Thyroid gland (tissue), 4 donors: ENCODE measurements around the gene LYRM2.

Source experiments
- CTCF ChIP-seq, 6 experiments: fragments of 200-600 bp in 3 of 6; fragments of 450-650 bp in 3 of 6; sonication (generic) in 3 of 6; IDR thresholded peaks; one replicate each; pipeline ENCODE4 v1.5.1; 2016 to 2019; ENCODE audit warnings: antibody characterized with exemption in 6 of 6, mild to moderate bottlenecking in 2 of 6, inconsistent platforms in 1 of 6, moderate library complexity in 1 of 6
- POLR2A ChIP-seq, 2 donors: fragments of 450-650 bp; IDR thresholded peaks; one replicate each; pipeline ENCODE4 v1.6.1; 2017; ENCODE audit warnings: antibody characterized with exemption in 2 of 2, mild to moderate bottlenecking in 2 of 2, moderate library complexity in 1 of 2

GRCh38 chr6:89585154-89585553, 53.4 kb downstream of the LYRM2 start:
- no peak for TF ChIP-seq CTCF (IDR thresholded peaks at IDR 0.05)
- no peak for TF ChIP-seq POLR2A (IDR thresholded peaks at IDR 0.05)
